ENCODE data around the gene SGCG.
"Not testable (repeated sequence)": the region's sequence is repeated elsewhere in the genome, so short reads cannot be mapped to it uniquely, and the experiment has no call there.

Gene SGCG, protein sequence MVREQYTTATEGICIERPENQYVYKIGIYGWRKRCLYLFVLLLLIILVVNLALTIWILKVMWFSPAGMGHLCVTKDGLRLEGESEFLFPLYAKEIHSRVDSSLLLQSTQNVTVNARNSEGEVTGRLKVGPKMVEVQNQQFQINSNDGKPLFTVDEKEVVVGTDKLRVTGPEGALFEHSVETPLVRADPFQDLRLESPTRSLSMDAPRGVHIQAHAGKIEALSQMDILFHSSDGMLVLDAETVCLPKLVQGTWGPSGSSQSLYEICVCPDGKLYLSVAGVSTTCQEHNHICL

DNA sequence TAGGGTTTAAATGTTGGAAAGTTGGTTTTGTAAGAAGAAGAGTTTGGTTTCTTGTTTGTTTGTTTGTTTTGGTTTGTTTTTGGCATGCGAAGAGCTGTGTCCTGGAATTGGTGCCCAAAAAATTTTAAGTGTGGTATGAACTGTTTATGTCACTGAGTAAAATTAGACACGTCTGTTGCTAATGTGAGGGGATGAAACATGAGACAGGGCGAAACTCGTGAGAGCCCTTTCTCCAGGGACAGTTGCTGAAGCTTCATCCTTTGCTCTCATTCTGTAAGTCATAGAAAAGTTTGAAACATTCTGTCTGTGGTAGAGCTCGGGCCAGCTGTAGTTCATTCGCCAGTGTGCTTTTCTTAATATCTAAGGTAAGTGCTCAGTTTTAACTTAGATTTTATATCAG, at the start of gene SGCG:
Gene SGCG (plus strand): TSS at position 269 of the 400 bp plus-strand sequence. CDS start 22,716 bp downstream, outside the sequence.
- no peak for DNase-seq

DNA sequence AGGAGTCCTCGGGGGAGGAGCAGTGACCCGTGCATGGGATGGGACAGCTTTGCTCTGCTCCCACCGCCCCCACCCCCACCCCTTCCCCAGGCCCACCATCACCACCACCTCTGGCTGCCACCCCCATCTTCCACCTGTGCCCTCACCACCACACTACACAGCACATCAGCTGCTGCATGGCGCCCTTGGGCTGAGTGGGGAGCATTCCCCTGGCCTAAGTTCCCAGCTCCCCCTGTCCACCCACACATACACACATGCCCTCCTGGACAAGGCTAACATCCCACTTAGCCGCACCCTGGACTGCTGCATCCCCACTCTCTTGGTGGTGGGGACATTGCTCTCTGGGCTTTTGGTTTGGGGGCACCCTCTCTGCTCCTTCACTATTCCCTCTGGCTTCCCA, 46.2 kb upstream of the SGCG start:
- DNase-seq, result no peak

DNA sequence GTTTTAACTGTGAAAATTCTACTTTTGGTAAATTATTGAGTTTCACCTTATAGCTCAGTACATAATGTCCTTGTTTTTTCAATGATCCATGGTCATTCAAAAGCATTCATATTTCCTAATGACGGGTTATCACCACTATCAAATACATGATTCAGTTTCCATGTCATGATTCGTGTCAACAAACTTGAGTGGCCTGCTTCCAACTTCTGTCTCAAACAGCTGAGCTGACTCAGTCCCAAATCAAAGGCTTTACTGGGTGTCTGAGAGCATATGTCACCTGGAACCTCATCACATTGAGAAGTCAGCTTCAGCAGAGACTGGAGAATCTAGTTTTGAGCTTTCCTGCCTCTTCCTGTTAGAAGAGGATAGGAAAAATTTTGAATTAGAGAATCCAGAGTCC, 40.3 kb upstream of the SGCG start:
- no peak for DNase-seq

DNA sequence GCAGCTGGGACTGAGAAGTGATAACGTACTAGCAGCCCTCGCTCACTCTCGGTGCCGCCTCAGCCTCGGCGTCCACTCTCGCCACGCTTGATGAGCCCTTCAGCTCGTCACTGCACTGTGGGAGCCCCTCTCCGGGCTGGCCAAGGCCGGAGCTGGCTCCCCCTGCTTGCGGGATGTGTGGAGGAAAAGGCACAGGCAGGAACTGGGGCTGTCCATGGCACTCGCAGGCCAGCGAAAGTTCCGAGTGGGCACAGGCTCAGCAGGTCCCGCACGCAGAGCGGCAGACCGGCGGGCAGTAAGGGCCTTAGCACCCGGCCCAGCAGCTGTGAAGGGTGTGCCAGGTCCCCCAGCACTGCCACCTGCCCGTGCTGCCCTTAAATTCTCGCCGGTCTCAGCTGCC, 38.8 kb upstream of the SGCG start:
- no peak for DNase-seq

DNA sequence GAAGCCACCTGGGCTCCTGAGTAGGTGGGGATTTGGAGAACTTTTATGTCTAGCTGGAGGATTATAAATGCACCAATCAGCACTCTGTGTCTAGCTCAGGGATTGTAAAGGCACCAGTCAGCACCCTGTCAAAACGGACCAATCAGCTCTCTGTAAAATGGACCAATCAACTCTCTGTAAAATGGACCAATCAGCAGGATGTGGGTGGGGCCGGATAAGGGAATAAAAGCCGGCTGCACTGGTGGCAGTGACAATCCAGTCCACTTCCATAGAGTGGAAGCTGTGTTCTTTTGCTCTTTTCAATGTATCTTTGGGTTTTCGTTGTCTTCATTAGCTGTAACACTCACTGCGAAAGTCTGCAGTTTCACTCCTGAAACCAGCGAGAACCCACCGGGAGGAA, 38.2 kb upstream of the SGCG start:
- DNase-seq, result not testable (repeated sequence)

DNA sequence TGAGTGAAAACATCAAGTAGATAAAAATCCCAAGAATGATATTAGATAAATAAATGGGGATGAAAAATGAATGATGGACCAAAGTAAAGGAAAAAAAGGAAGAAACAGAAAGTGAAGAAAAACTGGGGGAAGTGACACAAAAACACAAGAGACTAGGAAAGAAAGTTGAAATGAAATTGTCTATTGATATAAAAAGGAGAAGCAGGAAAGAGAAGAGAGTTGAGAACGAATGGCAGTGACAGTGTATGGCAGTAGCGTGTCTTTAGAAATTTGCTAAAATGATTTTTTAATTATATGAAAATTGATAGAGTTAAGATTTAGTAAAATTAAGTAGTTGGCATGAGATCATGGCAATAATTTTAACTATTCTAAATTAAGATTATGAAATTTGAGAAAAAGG, 36.3 kb upstream of the SGCG start:
- DNase-seq, result no peak

DNA sequence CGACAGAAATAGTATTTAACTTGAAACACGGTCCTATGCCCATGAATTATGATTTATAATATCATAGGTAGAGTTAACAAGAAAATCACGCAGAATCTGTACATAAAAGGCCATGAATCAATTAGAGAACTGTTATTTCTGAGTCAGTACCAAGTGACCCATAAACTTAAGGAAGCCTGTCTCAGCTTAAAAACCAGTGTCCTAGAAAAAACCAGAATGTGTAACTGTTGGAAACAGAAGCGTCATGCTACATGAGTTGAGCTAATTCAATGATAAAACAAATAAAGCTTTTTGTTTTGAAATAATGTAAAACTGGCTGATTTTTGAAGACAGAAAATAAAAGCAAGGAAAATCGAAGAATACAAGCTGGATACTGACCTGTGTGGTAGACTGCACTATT, 34.8 kb upstream of the SGCG start:
- DNase-seq, result no peak

DNA sequence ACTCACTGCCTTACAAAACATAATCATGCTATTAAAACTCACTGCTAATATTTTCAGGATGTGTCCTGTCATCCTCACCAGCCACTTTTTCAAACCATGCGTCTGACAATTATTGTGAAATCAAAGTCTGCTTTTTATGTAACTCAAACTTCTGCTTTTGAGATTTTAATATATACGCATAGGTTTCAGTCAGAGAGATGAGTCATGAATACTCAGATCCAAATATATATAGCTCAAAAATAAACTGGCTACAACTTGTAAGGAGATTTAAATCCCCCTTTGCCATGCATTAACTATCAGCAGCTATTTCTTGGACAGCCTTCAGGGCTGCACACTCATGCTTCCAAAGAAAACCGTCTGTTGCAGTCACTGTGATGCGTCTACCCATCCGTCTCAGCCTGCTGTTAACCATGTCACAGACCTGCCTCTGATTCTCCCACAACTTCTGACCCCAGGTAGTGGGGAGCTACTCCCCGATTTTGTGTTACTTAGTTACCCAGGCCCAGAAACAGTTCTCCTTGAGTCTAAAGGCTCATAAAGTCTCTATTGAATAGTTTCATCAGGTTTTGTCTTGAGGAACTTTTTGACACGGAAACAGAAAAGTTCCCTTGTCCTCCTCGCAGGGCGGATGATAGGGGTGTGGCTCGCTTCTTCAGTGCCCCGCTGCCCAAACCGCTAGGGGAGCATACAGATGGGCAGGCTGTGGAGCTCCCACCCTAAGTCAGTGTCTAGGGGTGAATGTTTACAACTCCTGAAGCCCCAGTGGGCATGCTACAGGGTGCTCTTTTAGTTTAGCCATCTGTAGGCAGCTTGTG, 33.8 kb upstream of the SGCG start:
- no peak for DNase-seq

DNA sequence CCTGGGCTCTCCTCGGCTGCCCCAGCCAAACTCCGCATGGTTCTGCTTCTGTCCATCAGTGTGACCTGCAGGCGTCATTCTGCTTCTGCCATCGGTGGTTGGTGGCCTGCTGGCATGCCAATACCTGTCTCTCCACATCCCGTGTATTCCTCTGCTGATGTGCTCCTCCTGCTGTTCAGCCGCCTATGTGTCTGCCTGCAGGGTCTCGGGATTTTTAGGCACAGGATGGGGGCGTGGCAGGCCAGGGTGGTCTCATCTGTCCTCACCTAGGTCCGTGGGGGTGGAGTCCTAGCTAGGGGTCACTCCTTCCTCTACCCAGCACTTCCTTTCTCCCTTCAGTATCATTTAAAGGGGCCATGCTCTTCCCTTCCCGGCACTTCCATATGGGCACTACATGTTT, 33.0 kb upstream of the SGCG start:
- DNase-seq, result no peak

DNA sequence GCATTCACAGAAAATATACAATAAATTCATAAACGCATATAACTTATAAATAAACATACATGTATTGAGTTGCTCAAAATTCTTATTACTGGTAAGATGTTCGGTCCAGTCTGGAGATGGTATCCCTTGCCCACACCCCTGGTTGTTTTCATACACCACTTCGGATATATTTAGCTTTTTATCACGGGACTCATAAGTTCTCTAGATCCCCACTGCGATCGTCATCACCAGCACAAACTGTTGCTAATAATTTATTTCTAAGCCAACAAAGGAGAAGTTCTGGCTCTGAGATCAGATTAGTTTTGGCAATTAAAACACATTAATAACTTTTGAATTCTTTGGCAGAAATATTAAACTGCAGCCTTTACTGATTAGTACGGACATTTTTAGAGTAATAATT, 23.0 kb upstream of the SGCG start:
- no peak for DNase-seq

DNA sequence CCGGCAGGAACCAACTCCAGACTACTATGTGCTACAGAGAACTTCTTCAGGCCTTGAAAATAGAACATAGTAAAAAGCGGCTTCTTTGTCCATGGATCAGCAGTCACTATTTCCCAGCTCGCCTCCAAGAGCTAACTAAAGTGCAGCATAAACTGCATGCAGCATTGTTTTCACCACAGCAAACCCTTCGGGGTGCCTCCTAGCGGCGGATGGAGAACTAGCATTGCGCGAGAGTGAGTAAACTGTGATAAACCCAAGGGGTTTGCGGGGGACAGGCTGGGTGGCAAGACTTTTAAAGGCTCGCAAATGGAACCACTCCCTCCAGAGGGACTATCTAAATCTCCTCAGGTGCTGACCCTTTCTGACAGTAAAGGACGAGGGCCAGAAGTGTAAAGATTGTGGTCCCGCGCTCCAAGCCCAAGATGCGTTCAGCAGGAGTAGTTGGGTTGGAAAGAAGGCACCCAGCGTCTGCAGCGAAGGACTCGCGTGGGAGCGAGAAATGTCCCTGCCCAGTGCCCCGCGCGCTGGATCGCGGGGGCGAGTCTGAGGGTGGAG, 21.5 kb upstream of the SGCG start:
- peak; percentile 5 for DNase-seq

DNA sequence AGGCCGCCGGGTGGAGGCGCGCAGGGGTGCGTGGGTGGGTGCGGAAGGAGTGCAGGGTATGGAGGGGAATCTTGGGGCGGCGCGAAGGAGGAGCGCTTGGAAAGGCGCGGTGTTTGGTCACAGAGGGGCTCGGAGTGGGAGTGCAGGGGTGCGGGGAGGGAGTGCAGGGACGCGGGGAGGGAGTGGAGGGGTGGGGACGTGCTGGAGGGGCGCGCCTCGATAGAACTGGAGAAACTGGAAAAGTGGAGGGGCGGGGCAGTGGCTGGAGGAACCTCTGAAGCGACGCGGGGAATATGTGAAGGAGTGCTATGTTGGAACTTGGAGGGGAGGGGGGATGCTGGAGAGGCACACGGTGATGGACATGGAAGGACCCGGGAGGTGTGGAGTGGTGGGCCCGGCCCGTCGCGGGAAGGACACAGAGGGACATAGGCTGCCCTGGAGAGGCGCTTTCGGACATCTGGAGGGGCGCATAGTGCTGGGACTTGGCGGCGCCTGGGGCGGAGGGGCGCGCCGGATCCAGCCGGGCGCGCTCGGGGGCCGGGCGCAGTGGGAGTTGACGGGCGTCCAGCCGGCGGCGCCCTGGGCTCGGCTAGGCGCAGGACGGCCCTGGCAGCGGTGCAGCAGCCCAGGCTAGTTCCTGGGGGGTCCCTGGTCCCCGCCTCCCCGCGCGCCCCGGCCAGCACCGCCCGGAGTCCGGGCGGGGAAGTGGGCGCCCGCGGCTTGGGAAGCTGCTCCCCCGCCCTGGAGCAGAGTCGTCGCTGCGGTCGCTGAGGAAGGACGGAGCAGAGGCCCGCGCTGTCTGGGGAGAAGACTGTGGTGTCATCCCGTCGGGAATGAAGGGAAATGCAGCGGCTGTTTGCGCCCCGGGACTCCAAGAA, 20.8 kb upstream of the SGCG start:
- DNase-seq, result no peak

DNA sequence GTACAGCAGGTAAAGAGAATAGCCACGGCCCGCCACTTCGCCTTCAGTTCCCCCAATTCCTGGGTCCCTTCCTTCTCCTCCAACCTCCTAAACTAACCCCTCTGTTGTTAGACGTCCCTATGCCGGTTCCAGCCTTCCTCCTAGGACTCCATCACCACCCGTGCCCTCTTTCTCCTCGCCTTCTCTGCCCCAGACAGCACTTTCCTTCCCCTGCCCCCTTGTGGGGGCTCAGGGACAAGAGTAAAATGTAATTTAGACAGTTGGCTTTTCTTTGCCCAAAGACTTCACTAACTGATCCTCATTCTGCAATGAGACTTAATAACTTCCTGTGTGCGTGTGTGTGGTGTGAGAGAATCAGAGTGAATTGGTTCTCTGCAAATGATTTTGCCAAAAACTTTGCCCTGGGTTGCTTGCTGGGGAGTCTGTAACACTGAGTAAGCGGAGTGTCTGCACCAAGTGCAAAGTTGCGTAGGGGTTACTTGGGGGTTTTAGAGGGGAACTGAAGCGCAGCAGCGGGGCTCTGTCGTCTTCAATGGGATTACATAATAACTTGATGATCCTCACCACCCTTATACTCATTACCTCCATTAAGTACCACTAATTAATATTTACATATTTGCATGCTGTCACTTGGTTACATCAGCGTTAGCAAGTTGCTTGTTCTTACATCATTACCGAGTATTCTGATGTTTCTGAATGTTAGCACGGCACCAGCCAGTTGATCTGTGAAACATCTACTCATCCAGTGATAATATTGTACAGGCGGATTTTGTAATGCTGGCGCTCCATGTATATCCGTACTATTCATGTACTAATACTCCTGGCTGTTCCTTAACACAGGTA, 19.9 kb upstream of the SGCG start:
- no peak for DNase-seq

DNA sequence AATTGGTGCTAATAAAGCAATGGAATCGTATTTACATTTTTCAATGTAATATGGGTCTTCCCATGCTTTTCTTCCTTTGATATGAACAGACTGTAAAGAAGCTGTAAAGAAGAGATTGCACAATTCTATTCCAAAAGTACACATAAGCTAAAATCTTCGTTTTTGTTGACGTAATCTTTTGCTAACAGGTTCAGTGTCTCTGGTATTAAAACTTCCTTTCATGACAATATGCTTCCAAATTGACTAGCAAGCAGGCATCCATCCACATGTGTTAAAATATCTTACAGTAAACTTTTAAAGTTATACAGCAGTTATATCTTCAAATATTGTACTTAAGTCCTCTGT, 19.3 kb upstream of the SGCG start:
- DNase-seq, result no peak

DNA sequence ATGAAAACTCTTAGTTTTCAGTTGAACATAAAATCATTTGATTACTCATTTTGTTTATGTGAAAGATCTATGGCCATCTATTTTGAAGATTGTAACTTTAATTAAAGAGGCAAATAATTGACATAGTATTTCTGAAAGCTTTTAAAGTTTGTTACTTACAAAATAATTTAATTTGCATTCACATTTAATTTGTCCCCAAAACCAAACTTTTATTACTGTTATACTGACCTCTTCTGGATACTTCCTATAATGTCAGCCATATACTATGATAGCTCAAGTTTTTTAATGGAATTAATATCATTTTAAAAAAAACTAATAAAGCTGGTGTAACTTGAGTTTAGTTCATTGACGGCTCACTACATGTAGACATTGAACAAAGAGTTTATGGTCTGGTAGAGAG, 4.9 kb upstream of the SGCG start:
- DNase-seq, result no peak

DNA sequence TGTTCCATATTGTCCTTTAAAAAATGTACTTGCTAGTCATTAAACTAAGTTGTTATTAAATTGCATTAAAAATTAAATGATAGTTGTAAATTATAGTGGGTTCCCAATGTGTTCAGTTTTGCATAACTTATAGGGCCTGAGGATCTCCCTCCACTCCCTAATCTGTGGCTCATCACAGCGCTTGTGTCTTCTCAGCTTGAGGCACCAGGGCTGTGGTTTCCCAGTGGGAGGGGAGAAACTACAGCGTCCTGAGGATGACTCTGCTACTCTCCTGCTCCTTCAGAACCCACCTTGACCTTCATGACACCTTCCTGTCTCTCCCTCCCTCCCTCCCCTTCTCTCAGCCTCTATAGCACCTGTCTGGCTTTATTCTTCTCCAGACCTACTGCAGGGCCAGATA, 1.4 kb downstream of the SGCG start:
- DNase-seq, result no peak

DNA sequence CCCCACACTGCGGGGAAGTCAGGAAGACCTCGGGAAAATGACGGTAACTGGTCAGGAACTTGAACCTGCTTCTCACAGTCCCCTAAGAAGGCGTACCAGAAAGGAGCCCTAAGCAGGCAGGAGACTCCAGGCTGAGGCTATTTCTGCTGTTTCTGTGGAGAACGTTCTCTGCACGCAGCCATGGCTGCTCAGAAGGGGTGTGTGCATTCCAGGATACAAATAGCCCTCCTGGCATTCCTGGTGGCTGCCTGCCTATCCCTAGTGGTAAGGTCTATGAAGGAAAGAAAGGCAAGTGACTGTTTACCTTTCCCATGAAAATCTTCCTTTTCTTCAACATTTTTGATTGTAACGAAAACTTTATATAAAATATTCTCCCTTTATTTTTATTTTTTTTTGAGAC, 2.5 kb downstream of the SGCG start:
- DNase-seq, result no peak

DNA sequence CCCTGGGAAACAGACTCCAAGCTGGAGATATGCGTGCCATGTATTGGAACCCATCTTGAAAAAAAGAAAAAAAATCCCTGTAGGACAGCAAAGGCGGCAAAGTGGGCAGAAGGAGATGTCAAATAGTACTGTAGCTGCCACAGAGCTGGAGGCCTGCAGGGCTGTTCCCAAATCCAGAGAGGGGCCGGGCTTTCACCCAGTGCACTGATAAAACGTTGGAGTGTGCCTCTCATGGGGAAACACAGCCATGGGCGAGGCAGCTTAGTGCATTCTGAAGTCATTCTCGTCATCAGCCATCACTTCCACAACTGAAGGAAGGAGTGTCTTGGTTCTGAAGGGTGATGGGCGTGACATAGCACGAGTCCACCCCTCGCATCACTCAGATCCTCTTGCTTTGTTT, 4.8 kb downstream of the SGCG start:
- DNase-seq, result no peak

DNA sequence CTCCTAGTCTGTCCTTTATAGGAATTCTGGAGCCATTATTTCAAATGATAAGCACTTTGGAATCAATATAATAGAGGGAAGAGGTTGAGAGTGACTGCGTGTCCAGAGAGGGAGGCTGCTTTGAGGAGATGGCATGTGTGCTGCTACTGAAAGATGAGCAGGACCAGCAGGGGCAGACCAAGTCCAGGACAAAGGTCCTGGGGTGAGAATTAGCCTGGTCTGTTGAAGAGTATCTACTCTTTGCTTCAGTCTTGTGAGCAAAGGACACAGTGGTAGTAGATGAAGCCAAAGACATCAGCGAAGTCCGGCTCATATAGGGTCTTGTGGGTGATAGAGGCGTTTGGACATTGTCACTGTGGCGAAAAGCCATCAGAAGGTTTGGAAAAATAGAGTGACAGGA, 21.1 kb downstream of the SGCG start:
- no peak for DNase-seq

DNA sequence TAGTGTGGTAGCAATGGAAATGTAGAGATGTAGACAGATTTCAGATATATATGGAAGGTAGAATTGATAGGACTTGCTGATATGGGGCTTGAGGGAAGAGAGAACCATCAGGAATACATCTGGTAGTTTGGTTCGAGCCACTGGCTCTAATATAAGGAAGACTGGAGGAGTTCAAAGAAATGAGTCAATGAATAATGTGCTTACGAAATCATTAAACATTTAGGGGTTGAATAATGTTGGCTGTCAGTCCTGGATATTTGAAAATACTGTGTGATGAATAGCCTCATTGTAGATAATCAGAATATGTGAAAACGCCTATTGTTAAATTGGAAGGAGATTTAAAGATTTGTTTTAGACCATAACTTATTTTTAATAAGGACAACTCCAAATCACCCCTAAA, 21.6 kb downstream of the SGCG start:
- DNase-seq, result no peak

DNA sequence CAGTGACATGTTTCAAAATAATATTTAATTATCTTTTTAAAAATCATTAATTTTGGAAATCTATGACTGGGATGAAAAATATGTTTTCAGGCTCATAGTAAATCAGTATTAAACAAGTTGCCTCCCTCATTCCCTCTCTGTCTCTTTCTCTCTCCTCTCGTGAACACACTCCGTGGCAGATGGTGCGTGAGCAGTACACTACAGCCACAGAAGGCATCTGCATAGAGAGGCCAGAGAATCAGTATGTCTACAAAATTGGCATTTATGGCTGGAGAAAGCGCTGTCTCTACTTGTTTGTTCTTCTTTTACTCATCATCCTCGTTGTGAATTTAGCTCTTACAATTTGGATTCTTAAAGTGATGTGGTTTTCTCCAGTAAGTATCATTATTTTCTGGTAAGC, 22.7 kb downstream of the SGCG start:
- DNase-seq, result no peak

DNA sequence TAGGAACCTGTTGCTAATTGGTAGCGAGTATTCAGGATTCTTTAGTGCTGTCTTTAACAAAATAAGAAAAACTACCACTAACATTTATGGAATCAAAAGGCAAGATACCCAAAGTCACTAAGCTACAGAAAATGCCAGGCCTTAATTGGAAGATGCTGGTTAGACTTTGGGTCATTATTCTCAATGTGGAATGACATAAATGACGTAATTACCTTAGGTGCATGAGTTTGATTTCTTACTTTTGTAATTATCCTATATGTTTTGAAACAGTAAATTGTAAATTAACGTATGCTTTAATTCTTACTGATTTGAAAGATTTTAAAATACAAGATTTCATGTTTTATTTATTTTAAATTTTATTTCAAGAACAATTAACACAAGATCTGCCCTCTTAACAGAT, 25.0 kb downstream of the SGCG start:
- no peak for DNase-seq

DNA sequence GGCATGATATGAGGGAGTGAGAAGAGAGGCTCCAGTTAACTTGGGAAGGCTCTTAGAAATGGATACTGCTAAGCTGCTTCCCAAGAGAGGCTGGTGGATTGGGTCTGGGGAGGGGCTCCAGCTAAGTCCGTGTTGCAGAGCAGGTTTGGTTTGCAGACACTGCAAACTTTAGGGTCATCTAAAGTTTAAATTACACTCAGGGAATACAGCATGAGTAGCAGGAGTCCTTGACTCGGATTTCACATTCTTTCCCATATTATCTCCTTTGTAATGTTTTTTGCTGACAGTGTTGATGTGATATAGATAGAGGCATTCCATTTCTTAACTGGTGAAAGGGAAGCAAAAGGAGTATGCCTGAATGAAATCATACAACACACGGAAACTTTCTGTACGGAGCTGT, 31.9 kb downstream of the SGCG start:
- no peak for DNase-seq
